ENCODE data around the gene SDK1.
A peak's percentile ranks its signal among the peaks of the same experiment; 100 is the strongest.

Gene SDK1

DNA sequence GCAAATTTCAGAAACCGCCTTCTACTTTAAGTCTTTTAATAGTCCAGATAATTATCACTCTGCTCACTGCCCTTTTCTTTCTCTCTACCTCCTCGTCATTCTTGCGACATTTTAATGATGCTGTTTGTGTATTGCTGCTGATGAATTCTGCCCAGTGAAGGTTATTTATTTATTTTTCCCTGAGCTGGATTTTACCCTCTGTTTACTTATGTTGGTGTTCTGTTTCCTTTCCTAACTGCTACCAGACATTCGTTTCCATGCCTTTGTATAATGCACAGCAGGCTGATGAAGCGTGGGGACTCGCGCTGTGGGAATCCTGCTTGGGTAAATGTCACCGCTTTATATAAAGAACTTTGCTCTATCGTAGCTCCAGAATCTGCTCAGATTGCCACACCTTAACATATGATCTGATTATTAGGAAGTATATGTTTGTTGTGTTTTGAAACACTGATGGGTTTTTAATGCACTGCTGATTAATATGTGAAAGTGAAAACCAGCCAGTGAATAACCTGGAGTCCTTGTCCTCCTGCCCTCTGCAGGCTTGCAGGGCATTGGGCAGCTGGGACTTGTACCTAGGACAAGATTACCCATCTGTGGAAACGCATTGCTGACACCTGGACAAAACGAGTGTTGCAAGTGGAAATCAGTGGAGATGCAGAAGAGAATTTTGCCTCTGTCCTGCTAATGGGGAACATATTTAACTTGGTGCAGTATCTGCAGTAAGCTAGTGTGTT is 291.5 kb downstream of the SDK1 start:
- DNase-seq: peak; percentile 41

GRCh38 chr7:3594901-3595300 is 293.8 kb downstream of the SDK1 start:
- no peak for DNase-seq

GRCh38 chr7:3598854-3599253 is 297.8 kb downstream of the SDK1 start:
- DNase-seq: no peak

DNA sequence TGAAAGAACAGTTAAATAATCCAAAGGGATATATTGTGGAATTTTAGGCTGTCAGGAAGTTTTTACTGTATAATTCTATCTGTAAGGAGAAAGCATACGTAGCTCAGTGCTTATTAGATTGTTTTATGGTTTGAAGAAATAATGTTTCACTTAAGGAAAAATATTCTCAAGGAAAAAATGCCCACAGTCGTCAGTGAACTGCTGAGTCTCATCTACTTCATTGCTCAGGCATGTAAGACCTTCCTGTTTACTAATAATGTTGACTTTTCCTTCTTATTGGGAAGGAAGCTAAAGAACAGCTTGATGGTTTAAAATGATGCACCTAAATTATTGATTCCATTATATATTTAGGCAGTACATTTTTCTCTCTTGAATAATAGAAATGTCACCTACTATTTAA is 304.2 kb downstream of the SDK1 start:
- no peak for DNase-seq

DNA sequence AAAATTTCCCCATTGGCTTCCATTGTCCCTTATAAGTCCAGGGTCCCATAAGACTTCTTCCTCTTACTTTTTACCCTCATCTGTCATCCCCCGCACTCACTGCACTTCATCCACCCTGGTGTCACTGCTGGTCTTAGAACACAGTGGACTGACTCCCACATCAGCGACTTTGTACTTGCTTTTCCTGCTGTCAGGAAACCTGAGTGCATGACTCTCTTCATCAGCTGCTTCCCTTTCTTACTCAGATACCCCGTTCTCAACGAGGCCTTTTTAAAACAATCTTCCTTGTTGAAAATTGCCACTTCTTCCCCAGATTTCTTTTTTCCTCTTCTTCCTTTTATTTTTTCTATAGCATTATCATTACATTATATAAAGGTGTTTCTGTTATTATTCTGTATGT is 305.4 kb downstream of the SDK1 start:
- no peak for DNase-seq

DNA sequence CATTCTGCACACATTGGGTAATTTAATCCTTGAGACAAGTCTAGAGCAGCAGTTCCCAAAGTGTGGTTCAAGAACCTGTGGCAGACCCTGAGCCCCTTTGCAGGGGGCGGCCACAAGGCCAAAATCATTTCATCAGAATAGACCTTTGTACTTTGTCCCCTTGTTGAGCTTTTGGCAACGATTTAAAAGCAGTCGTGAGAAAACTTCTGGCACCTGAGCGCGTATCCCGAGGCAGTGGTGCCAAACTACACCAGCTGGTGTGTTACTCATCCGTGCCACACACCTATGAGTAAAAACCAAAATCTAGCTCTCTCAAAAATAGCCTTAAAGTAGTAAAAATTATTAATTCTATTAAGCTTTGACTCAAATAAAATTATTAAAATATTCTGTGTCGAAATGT is 306.8 kb downstream of the SDK1 start:
- DNase-seq: no peak

- DNase-seq: peak; percentile 85
Observed at GRCh38 chr7:3616306-3616705, 315.3 kb downstream of the SDK1 start.

- DNase-seq: no peak
Observed at GRCh38 chr7:3630081-3630480, 329.0 kb downstream of the SDK1 start.

GRCh38 chr7:3634396-3634795 is 333.3 kb downstream of the SDK1 start:
- DNase-seq: no peak

GRCh38 chr7:3636131-3636860 is 335.2 kb downstream of the SDK1 start:
- no peak for DNase-seq

GRCh38 chr7:3639253-3639652 is 338.2 kb downstream of the SDK1 start:
- DNase-seq: no peak

DNA sequence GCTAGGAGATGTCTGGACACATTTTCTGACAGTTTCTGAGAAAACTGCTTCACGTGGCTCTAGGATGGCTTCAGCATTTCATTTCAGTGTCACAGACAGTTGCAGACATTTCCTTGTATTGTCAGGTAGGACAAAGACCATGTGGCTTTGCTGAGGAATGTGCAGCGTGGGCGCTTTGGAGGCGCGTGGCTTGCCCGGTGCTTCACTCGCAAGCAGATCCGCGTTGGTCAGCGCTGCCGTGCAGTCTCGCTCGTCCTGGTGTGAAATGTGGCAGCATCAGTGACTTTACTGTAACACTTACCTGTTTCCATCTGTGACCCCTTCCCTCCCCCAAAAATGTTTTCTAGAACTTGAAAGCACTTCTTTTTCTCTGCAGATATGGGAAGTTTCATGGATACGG is 340.5 kb downstream of the SDK1 start:
- no peak for DNase-seq

DNA sequence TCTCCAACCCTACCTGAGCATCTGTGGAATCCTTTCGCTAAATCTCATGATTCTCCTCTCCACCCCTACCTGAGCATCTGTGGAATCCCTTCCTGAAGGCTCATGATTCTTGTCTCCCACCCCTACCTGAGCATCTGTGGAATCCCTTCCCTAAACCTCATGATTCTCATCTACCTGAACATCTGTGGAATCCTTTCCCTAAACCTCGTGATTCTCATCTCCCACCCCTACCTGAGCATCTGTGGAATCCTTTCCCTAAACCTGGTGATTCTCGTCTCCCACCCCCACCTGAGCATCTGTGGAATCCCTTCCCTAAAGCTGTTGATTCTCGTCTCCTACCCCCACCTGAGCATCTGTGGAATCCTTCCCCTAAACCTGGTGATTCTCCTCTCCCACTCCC is 342.0 kb downstream of the SDK1 start:
- no peak for DNase-seq

DNA sequence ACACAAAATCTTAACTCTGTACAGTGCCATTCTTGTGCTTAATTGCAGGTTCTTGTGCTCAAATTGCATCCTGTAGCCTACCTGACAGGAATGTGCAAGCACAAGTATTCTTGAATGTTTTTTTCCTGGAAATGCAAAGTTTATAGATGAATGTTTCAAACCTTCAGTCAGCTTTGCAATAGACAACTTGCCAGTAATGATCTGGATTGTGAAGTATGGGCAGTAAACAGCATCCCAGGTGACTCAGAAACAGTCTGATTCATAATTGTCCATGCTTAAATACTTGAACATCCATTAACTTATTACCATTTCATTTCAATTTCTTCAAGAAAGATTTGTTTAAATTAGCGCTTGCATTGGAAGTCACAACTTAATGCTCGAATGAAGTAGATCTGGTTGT is 347.2 kb downstream of the SDK1 start:
- DNase-seq: no peak

- DNase-seq: no peak
Observed at GRCh38 chr7:3649250-3649649, 348.2 kb downstream of the SDK1 start.

GRCh38 chr7:3649678-3650440 is 348.8 kb downstream of the SDK1 start:
- DNase-seq: no peak

DNA sequence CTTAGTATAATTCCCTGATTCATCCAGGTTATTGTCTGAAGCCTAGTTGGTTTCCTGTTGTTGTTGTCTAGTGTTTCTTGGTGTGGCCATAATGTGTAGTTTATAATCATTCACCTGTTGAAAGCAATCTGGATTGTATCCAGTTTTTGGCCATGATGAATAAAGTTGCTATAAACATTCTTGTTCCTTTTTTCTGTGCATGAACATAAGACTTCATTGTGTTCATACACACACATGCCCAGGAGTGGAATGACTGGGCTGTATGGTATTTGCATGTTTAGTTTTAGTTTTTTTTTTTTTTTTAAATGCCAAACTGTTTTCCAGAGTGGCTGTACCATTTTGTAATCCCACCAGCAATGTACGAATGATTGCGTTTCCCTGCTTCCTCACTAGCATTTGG is 349.8 kb downstream of the SDK1 start:
- DNase-seq: no peak

DNA sequence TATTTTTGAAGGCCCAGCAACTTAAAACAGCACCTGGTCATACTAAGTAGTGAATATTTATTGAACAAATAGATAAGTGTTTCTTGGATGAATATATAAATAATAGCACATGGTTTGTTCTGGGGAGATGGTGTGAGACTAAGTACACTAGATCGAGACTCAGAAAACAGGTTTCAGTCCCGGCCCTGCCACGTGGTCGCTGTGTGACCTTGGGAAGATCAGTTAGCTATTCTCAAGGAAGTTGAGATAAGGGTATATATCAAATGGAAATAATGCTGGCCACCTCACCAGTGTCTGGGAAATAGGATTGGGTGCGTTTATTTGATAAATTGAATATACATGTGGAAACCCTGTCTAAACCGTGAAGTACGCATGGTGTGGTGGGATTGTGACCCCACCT is 354.6 kb downstream of the SDK1 start:
- DNase-seq: no peak

DNA sequence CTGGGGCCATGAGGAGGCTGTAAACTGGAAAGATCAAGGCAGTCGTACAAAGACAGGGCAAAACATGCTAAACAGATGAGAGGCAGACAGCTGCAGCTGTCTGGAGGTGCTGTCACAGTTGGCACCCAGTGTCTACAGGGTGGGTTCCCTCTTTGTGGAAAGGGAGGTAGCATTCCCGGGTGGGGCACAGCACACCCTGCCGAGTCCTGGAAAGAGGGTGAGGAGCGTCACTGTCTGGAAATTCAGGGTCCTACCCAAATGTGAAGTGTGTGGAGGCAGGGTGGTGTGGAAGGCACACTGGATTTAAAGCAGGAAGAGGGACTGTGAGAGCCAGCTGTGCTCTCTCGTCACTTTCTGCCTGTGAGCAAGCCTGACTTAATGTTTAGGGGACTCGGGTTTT is 356.2 kb downstream of the SDK1 start:
- DNase-seq: no peak

DNA sequence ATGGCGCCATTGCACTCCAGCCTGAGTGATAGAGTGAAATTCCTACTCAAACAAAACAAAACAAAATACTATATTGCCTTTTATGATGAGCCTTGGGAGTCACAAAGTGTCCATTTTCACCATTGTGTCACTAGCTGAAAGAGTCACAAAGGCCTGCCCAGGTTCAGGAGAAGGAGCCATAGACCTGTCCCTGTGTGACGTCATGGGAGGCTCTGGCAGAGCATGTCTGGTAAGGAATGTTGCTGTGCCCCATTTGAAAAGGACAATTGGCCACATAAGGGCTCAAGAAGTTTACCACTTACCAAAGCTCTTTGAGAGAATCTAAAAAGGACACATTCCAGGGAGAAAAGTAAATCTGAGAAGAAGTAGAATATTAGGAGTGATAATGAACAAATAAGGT is 367.7 kb downstream of the SDK1 start:
- DNase-seq: no peak

DNA sequence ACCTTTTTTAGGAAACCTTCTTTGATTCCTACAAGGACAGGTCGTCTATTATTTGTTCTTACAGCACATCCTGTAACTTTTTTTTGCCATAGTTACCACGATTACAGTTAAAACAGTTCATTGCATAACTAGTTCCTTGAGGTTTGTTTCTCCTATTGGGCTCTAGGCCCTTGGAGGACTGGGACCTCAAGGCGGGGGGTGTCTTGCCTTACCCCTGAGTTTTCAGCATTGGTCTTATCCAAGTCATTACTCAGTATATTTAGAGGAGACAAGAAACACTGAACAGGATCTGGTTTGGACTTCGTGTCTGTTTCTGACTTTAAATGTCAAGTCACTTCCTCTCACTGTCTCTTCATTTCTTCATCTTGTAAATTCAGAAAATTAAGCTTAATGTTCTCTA is 369.8 kb downstream of the SDK1 start:
- no peak for DNase-seq

DNA sequence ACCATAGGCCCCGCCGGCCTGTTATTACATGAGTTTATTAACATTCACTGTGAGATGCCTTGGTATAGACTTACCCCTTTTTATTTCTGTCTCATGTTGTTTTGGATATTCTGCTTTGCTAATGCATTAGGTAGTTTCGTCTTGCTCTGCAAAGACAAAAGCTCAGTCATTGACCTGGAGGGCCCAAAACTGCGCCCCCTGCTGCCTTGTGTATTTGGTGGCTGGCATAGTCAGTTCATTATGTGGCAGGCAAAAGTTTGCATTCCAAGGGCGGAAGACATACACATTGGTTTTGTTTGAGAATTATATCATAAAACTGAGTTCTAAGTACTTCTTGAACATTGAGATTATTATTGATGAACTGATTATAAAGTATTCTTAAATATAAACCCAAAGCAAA is 372.5 kb downstream of the SDK1 start:
- DNase-seq: no peak

DNA sequence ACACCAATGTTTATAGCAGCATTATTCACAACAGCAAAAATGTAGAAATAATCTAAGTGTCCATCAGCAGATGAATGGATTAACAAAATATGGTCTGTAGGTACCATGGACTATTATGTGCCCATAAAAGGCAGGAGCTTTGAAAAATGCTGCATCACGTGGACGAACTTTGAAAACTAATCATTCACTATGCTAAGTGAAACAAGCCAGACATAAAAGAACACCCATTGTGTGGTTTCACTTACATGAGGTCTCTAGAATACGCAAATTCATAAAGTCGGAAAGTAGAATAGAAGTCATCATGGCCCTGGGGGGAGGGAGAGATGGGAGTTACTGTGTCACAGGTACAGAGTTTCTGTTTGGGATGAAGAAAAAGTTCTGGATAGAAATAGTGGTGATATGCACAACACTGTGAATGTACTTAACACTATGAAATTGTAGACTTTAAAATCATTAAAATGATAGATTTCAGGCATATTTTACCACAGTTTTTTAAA is 377.3 kb downstream of the SDK1 start:
- DNase-seq: no peak
